HepG2 (cell line): Measurements from ENCODE around the gene GNA12. TPM values are rescaled to one million over a fixed set of nuclear protein-coding genes. Genes with fewer than 3 reads are reported as not detected.
A peak's percentile ranks its signal among the peaks of the same experiment; 100 is the strongest.

Experiments used
- CEBPB ChIP-seq: IDR thresholded peaks from 2 replicates; pipeline ENCODE4 v1.6.1; 2011; ENCODE audit warnings: low read depth, low read length, improper control_type of control experiment, borderline replicate concordance
- E2F1 ChIP-seq: sonication (generic); formaldehyde crosslinking; IDR thresholded peaks from 2 replicates; pipeline ENCODE4 v1.5.0; 2020; ENCODE audit warnings: missing genetic modification reagents
- EHMT2 ChIP-seq: fragments of 200-600 bp; sonication (generic); IDR thresholded peaks from 2 replicates; pipeline ENCODE4 v1.7.0; 2017; ENCODE audit warnings: antibody characterized with exemption, low read depth, low read length, borderline replicate concordance
- FOXA3 ChIP-seq: IDR thresholded peaks from 2 replicates; pipeline ENCODE4 v1.6.1; 2016; ENCODE audit warnings: missing genetic modification reagents, missing compliant biosample characterization
- FOXP4 ChIP-seq: sonication (generic); formaldehyde crosslinking; IDR thresholded peaks from 2 replicates; pipeline ENCODE4 v1.4.0; 2020; ENCODE audit warnings: missing genetic modification reagents
- IKZF1 ChIP-seq: fragments of 450-650 bp; IDR thresholded peaks from 2 replicates; pipeline ENCODE4 v1.7.1; 2016
- KLF6 ChIP-seq: IDR thresholded peaks from 2 replicates; pipeline ENCODE4 v1.8.0; 2016; ENCODE audit warnings: missing biosample characterization, missing genetic modification reagents
- REPIN1 ChIP-seq: sonication (generic); formaldehyde crosslinking; IDR thresholded peaks from 2 replicates; pipeline ENCODE4 v1.8.0; 2022; ENCODE audit warnings: missing genetic modification reagents, low read depth, mild to moderate bottlenecking, borderline replicate concordance
- RFXAP ChIP-seq: sonication (generic); formaldehyde crosslinking; IDR thresholded peaks from 2 replicates; pipeline ENCODE4 v1.4.0; 2020; ENCODE audit warnings: missing genetic modification reagents, borderline replicate concordance
- RNF219 ChIP-seq: sonication (generic); formaldehyde crosslinking; IDR thresholded peaks from 2 replicates; pipeline ENCODE4 v1.5.0; 2020; ENCODE audit warnings: mild to moderate bottlenecking, missing genetic modification reagents
- TAF1 ChIP-seq: sonication (generic); formaldehyde crosslinking; IDR thresholded peaks from 2 replicates; pipeline ENCODE4 v1.4.0; 2020; ENCODE audit warnings: missing genetic modification reagents
- ZKSCAN5 ChIP-seq: sonication (generic); formaldehyde crosslinking; IDR thresholded peaks from 2 replicates; pipeline ENCODE4 v1.5.1; 2020; ENCODE audit warnings: mild to moderate bottlenecking, missing genetic modification reagents
- ZMYM2 ChIP-seq: sonication (generic); formaldehyde crosslinking; IDR thresholded peaks from 2 replicates; pipeline ENCODE4 v1.8.0; 2022; ENCODE audit warnings: mild to moderate bottlenecking, missing genetic modification reagents
- ZNF274 ChIP-seq: sonication (generic); formaldehyde crosslinking; IDR thresholded peaks from 2 replicates; pipeline ENCODE4 v1.5.1; 2020; ENCODE audit warnings: mild to moderate bottlenecking, missing genetic modification reagents
- ZNF280D ChIP-seq: sonication (generic); formaldehyde crosslinking; IDR thresholded peaks from 2 replicates; pipeline ENCODE4 v1.5.1; 2020; ENCODE audit warnings: mild to moderate bottlenecking, missing genetic modification reagents
- ZNF619 ChIP-seq: sonication (generic); formaldehyde crosslinking; IDR thresholded peaks from 2 replicates; pipeline ENCODE4 v1.4.0; 2020; ENCODE audit warnings: mild to moderate bottlenecking, missing genetic modification reagents
- ZNF878 ChIP-seq: sonication (generic); formaldehyde crosslinking; IDR thresholded peaks from 2 replicates; pipeline ENCODE4 v1.8.1; 2023; ENCODE audit warnings: mild to moderate bottlenecking, missing genetic modification reagents, moderate library complexity
- ZSCAN22 ChIP-seq: sonication (generic); formaldehyde crosslinking; IDR thresholded peaks from 2 replicates; pipeline ENCODE4 v1.4.0; 2020; ENCODE audit warnings: mild to moderate bottlenecking, missing genetic modification reagents
- ZSCAN25 ChIP-seq: sonication (generic); formaldehyde crosslinking; IDR thresholded peaks from 2 replicates; pipeline ENCODE4 v1.8.0; 2022; ENCODE audit warnings: mild to moderate bottlenecking, missing genetic modification reagents
- ZZZ3 ChIP-seq: sonication (generic); formaldehyde crosslinking; IDR thresholded peaks from 2 replicates; pipeline ENCODE4 v1.4.0; 2020; ENCODE audit warnings: missing genetic modification reagents, mild to moderate bottlenecking, borderline replicate concordance
- polyA plus RNA-seq, 8 experiments: library from polyadenylated mRNA; depleted of rRNA in 3 of 8; stranded (reverse) in 7 of 8; unstranded in 1 of 8; fragments of >200 nt; fragmentation: Illumina TruSeq in 4 of 8; extraction: Trizol in 4 of 8; gene quantifications; 2 replicates each; pipeline versions ENCODE4 v1.2.1 to v1.2.3, GENCODE V29; 2011 to 2016; ENCODE audit warnings: low read depth in 4 of 8, missing spikeins in 1 of 8, mixed read lengths in 1 of 8; ENCODE audit not compliant: insufficient read depth in 1 of 8
- total RNA-seq, 5 experiments: library from RNA; depleted of rRNA; stranded (reverse); fragments of >200 nt; fragmentation: Illumina TruSeq; extraction: Trizol; gene quantifications; 2 replicates each; pipeline ENCODE4 v1.2.3, GENCODE V29; 2016; ENCODE audit warnings: low read depth in 1 of 5

GNA12 gene
- total and polyA plus RNA-seq, 2 of the 13 experiments (the other 11 are each of a cell fraction or from before 2014, with no cell fraction given), result 16.2 to 50.9 TPM

GRCh38 chr7:2863461-2864066 lies 19.5 kb upstream of the GNA12 start (continued):
- TF ChIP-seq RNF219 (CRISPR knock-in tag) (0 out of 2 replicates have a peak, but pooled peaks have one; percentile 41), RFXAP (CRISPR knock-in tag) (peak; percentile 79; the same call in 1 of the 2 replicates), TAF1 (peak; percentile 80; the same call in 1 of the 2 replicates), EHMT2 (no peak), ZSCAN25 (CRISPR knock-in tag) (0 out of 2 replicates have a peak, but pooled peaks have one; percentile 27), ZNF878 (peak; percentile 58; the same call in 1 of the 2 replicates), REPIN1 (peak; percentile 71), ZNF619 (CRISPR knock-in tag) (peak; percentile 22; the same call in 1 of the 2 replicates), ZMYM2 (CRISPR knock-in tag) (peak; percentile 29; the same call in 1 of the 2 replicates), FOXP4 (CRISPR knock-in tag) (peak; percentile 9; the same call in 1 of the 2 replicates), ZZZ3 (CRISPR knock-in tag) (0 out of 2 replicates have a peak, but pooled peaks have one; percentile 48), KLF6 (CRISPR knock-in tag) (0 out of 2 replicates have a peak, but pooled peaks have one; percentile 36), ZNF274 (CRISPR knock-in tag) (peak; percentile 43; the same call in 1 of the 2 replicates), ZSCAN22 (CRISPR knock-in tag) (no peak), E2F1 (CRISPR knock-in tag) (no peak), IKZF1 (no peak), CEBPB (peak; percentile 35; the same call in 1 of the 2 replicates), ZNF280D (CRISPR knock-in tag) (peak; percentile 84), FOXA3 (CRISPR knock-in tag) (peak; percentile 80), ZKSCAN5 (CRISPR knock-in tag) (no peak)
